ENCODE data around the gene DGCR6L.
"Not testable (repeated sequence)": the region's sequence is repeated elsewhere in the genome, so short reads cannot be mapped to it uniquely, and the experiment has no call there.

- TF ChIP-seq POLR2AphosphoS5, CTCF, POLR2A, EP300 (IDR thresholded peaks at IDR 0.05): not testable (repeated sequence)
Measured at GRCh38 chr22:20328569-20328930, 8.7 kb upstream of the DGCR6L start.

Measured in upper lobe of left lung (tissue), 4 donors.